GM19463 (cell line): Measurements from ENCODE around the gene RHOT2.

ENCODE experiments used
- ATAC-seq: cut with Tn5 transposase; IDR thresholded peaks from one replicate; pipeline ENCODE4 v1.9.1; 2021; ENCODE audit warnings: mild to moderate bottlenecking, moderate library complexity; ENCODE audit not compliant: unreplicated experiment

Gene RHOT2

DNA sequence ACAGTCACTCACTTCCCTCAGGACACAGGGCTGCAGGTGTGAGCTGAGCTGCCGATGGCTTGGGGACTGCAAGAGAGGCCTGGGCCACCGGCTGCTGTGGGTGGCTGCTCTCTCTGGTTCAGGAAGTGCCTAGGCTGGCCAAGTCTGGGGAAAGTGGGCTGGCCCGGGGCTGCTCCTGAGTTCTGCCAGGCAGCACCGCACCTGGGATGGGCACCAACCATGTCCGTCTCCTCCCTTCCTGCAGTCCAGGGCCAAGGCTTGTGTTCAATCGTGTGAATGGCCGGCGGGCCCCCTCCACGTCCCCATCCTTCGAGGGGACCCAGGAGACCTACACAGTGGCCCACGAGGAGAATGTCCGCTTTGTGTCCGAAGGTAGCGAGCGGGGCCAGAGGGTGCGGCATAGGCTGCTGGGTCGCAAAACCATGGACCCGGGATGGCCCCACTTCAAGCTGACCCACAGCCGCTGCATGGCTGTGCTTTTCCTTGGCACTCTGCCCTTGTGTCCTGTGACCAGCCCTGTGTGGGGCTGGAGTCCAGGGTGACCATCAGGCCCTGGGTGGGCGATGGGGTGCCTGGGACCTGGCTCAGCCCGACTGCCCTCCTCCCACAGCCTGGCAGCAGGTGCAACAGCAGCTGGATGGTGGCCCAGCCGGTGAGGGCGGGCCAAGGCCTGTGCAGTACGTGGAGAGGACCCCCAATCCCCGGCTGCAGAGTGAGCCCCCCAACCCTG, 20.6 kb upstream of the RHOT2 start:
- ATAC-seq: no peak

DNA sequence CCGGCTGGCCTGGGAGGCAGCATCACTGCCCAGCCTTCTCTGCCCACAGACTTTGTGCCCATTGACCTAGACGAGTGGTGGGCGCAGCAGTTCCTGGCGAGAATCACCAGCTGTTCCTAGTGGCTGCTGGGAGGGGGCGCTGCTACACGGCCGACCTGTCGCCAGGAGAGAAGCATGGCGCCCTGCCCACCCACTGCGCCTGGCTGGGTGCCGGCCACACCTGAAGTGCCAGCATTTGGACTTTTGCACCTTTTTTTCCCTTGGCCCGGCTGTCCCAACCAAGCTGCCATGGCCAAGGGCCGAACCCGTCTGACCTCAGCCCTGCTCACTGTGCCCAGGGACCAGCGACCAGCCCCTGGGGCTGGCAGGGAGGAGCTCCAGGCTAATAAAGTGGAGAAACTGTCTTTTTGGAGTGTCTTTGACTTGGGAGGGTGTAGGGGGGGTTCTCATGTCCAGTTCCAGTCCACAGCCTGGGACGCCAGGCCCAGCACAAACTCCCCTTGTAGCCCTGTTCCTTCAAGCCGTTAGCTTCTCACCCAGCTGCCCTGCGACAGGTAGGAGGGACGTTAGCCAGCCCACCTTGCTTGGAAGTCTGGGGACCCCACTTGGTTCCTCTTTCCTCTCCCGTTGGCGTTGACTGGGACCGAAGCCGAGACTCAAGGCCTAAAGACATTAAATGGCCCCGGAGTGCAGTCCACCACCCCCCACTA, 19.7 kb upstream of the RHOT2 start:
- ATAC-seq: no peak

DNA sequence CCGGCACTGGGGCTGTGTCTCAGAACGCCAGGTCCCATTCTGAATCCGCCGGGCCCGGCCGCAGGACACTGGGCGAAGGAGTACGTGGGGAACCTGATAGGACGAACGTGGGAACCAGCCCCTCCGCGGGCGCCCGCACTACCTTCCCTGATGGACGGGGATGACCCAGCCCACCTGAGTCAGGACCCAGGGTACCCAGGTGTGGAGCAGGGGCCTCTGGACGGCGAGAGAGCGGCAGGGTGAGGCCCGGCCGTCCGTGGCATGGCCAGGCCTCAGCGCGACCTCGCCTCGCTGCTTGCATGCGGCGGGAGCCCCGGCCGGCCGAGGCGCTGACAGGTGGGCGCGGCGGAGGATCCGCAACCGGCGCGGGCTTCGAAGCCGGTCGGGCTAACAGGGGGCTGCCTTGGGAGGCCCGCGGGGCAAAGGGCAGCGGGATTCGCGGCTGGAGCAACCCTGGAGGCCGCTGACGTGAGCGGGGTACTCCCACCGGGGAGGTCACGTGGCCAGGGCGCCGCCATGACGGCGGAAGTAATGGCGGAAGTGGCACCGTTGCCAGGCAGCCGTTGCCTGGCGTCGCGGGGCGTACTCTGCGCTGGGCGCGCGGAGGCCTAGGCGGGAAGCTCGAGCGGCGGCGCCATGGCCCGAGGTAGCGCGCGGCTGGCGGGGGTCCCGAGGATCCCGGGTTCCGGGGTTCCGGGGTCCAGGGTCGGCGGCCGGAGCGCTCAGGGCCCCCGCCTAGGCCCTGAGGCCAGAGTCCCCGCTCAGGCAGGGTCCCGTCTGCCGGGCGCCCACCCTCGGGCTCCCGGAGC, 18.9 kb upstream of the RHOT2 start, which contains the start of gene WDR90:
Gene WDR90, plus strand, starts transcription at position 585 of the 809 bp plus-strand sequence. Its CDS starts 52 bp downstream, at position 637.
- ATAC-seq: peak; percentile 86

DNA sequence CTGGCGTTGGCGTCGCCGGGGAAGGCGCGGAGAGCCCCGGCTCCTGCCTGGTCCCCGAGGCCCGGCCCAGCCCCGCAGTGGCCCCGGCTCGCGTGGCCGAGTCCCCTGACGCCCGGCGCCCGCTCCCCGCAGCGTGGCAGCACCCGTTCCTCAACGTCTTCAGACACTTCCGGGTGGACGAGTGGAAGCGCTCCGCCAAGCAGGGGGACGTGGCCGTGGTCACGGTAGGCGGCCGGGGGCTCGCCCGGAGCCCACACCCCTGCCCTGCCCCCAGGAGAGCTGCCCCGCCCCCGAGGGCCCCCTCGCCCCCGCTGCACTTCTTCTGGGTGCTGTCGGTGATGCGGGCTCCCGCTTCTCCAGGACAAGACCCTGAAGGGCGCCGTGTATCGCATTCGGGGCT, 18.3 kb upstream of the RHOT2 start:
- peak; percentile 8 for ATAC-seq

DNA sequence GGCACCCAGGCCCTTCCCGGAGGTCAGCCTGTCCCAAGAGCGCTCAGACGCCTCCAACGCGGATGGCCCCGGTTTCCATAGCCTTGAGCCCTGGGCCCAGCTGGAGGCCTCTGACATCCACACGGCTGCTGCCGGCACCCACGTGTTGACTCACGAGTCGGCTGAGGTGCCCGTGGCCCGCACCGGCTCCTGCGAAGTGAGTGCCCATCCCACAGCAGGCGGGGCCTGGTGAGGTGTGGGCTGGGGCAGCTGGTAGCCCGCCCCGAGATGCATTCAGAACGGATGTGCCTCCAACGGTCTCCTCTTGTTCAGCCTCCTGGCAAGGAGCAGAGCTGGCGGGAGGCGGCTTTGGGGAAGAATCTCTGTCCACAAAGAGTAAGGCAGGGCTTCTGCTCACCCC, 16.1 kb upstream of the RHOT2 start:
- no peak for ATAC-seq

GRCh38 chr16:652454-653305, 15.3 kb upstream of the RHOT2 start:
- no peak for ATAC-seq

GRCh38 chr16:654034-654433, 13.9 kb upstream of the RHOT2 start:
- ATAC-seq: no peak

- no peak for ATAC-seq
Measured at GRCh38 chr16:657487-657886, 10.4 kb upstream of the RHOT2 start.

DNA sequence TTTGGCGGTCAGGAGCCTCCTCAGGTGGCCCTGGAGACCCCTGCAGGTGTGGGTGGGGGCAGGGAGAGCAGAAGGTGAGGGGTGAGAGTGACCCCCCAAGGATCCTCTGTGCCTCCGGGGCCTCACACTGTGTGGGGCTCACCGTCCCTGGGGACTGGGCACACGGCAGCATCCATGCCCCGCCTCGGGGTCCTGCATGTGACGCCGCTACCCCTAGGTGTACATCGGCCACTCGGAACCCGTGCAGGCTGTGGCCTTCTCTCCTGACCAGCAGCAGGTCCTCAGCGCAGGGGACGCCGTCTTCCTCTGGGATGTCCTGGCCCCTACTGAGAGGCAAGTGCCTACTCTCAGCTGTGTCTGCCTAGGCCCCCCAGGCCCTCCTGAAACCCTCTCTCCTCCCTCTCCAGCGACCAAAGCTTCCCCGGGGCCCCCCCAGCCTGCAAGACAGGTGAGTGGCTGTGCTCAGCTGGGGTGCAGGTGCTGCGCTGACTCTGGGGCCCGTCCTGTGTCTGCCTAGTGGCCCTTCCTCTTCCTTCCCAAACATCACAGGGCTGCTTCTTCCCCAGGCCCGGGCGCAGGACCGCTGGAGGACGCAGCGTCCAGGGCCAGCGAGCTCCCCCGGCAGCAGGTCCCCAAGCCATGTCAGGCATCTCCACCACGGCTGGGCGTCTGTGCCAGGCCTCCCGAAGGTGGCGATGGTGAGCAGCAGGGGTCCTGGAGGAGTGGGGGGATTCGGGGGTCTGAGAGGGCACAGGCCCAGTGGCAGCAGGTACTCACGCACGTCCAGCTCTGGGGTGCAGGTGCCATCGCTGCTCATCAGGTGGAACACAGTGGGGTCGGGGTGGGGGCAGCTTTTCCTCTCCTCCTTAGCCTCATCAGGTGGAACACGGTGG, 9.0 kb upstream of the RHOT2 start:
- ATAC-seq: no peak

DNA sequence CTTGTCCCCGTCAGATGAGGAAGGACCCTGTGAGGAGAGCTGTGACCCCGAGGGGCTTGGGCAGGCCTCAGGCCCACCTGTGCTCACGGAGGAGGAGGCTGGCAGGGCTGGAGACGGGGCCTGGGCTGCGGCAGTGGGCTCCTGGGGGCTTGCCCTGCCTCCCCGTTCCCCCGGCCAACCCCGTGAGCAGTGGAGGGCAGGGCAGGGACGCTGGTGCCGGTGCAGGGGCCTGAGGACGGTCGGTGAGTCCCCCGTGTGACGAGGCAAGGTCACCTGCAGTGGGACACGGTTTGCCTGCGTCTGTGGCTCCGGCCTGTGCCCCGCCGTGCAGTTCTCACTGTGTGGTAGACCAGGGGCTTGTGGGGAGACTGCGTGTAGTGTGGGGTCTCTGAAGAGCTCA, 8.3 kb upstream of the RHOT2 start:
- no peak for ATAC-seq

- ATAC-seq: no peak
Measured at GRCh38 chr16:660132-660458, 7.8 kb upstream of the RHOT2 start.

- peak; percentile 78 for ATAC-seq
Measured at GRCh38 chr16:660459-661183, 7.3 kb upstream of the RHOT2 start.

DNA sequence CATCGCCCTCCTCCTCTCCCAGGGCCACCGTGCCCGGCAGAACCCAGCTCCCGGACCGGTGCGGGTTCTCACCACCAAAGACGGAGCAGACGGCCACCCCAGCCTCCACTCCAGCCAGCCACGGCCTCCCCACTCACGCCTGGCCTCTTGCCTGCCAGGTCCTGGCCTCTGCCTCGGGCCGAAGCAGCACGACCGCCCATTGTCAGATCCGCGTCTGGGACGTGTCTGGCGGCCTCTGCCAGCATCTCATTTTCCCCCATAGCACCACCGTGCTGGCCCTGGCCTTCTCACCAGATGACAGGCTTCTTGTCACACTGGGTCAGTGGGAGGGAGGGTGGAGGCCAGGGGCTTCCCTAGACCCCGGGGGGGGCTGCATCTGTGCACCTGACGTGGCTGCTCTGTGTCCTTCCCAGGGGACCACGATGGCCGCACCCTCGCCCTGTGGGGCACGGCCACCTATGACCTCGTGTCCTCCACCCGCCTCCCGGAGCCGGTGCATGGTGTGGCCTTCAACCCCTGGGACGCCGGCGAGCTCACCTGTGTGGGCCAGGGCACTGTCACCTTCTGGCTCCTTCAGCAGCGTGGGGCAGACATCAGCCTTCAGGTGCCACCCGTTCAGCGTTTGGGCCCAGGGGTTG, 6.6 kb upstream of the RHOT2 start:
- no peak for ATAC-seq

DNA sequence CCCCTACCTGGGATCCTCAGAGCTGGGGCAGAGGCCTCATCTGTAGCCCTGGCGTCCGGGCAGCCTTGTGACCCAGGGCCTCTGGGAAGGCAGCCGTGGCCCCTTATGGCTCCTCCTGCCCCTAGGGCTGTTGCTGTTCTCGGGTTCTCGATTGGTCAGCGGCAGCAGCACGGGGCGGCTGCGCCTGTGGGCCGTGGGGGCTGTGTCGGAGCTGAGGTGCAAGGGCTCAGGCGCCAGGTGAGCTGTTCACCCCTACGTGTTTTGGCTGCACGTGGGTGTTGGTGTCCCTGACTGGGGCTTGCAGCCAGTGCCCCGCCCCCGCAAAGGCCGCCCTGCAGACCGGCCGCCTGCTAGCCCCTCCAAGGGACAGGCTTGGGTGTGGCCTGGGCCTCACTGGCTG, 5.8 kb upstream of the RHOT2 start:
- ATAC-seq: no peak

GRCh38 chr16:662597-662996, 5.3 kb upstream of the RHOT2 start:
- no peak for ATAC-seq

DNA sequence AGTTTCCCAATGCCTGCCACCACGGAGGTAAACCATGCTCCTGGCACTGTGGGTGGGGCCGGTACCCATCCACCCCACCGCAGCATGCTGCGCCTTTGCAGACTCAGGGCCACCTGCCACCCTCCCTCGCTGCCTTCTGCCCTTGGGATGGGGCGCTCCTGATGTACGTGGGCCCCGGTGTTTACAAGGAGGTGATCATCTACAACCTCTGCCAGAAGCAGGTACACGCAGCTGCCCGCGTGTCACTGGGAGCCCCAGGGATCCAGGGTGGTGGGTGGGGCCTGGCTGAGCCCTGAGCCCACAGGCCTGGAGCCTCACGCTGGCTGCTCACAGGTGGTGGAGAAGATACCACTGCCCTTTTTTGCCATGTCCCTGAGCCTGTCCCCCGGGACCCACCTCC, 1.4 kb upstream of the RHOT2 start:
- no peak for ATAC-seq

GRCh38 chr16:667113-667779, 686 bp upstream of the RHOT2 start:
- no peak for ATAC-seq

GRCh38 chr16:668519-669171, 713 bp downstream of the RHOT2 start:
- no peak for ATAC-seq
